GM12878 (cell line): ENCODE measurements around the gene INPP4B. TPM values are rescaled to one million over a fixed set of nuclear protein-coding genes. Genes with fewer than 3 reads are reported as not detected.

Source experiments
- ATAC-seq: fragments of 200-7000 bp; cut with Tn5 transposase; 3 replicates; pipeline ENCODE4 v1.9.1; 2020; ENCODE audit warnings: mild to moderate bottlenecking, moderate library complexity
- BruUV-seq: library from RNA; stranded (reverse); fragments of 400-500 nt; replicated peaks from 2 replicates; lab custom pipeline; 2021; lab: Mats Ljungman, UMichigan
- CTCF ChIA-PET: fragments of 300-600 bp; sonication (Branson Sonifier 250); formaldehyde crosslinking; extraction: SDS; loops from one replicate; lab custom pipeline; 2021; ENCODE audit warnings: inconsistent platforms; lab: Yijun Ruan, JAX
- POLR2A ChIA-PET: fragments of 350-600 bp; formaldehyde crosslinking; extraction: SDS; loops from one replicate; lab custom pipeline; 2021; ENCODE audit warnings: inconsistent platforms; lab: Charles Lee
- RAD21 ChIA-PET: fragments of 300-600 bp; sonication (Branson Sonifier 250); formaldehyde crosslinking; loops from one replicate; lab custom pipeline; 2023; ENCODE audit warnings: antibody characterized with exemption; ENCODE audit not compliant: unreplicated experiment; lab: Charles Lee
- SMC1A ChIA-PET: fragments of 300-600 bp; sonication (Branson Sonifier 250); formaldehyde crosslinking; loops from one replicate; lab custom pipeline; 2023; ENCODE audit not compliant: unreplicated experiment, uncharacterized antibody; lab: Charles Lee
- DNase-seq: peaks from one replicate; pipeline ENCODE4 v3.0.0-alpha.2; 2011; ENCODE audit warnings: low read depth, low spot score
- FAIRE-seq: peaks from 3 replicates; lab custom pipeline; 2011; peaks lifted over from hg19 to GRCh38; lab: Jason Lieb, UNC
- H2AFZ ChIP-seq: 2 replicates; pipeline ENCODE4 v1.6.0; 2011; ENCODE audit warnings: low read depth, low read length, control low read depth; ENCODE audit not compliant: control insufficient read depth
- H3K27ac ChIP-seq: 2 replicates; pipeline ENCODE4 v1.5.1; 2011; ENCODE audit warnings: control low read depth; ENCODE audit not compliant: control insufficient read depth, insufficient read depth
- H3K27me3 ChIP-seq, 2 experiments: replicated peaks in 1 of 2; 2 replicates each; pipeline versions ENCODE4 v1.6.0 to v1.6.1; 2011; ENCODE audit warnings: low read length in 1 of 2; ENCODE audit not compliant: control insufficient read depth in 2 of 2, insufficient read depth in 2 of 2
- H3K36me3 ChIP-seq, 2 experiments: 2 replicates each; pipeline ENCODE4 v1.5.1; 2011; ENCODE audit warnings: low read length in 1 of 2; ENCODE audit not compliant: control insufficient read depth in 2 of 2, insufficient read depth in 2 of 2
- H3K4me1 ChIP-seq: 2 replicates; pipeline ENCODE4 v1.6.1; 2011; ENCODE audit warnings: mild to moderate bottlenecking, low read length, moderate library complexity, mixed read lengths; ENCODE audit not compliant: control insufficient read depth, insufficient read depth
- H3K4me2 ChIP-seq: 2 replicates; pipeline ENCODE4 v1.6.0; 2011; ENCODE audit warnings: control low read depth; ENCODE audit not compliant: control insufficient read depth, insufficient read depth
- H3K4me3 ChIP-seq: fragments of 200-600 bp; sonication (generic); 2 replicates; pipeline ENCODE4 v1.5.1; 2016
- H3K79me2 ChIP-seq: 2 replicates; pipeline ENCODE4 v1.6.0; 2011; ENCODE audit warnings: low read length; ENCODE audit not compliant: control insufficient read depth, insufficient read depth
- H3K9ac ChIP-seq: 2 replicates; pipeline ENCODE4 v1.8.0; 2011; ENCODE audit warnings: low read length, control low read depth, mixed read lengths; ENCODE audit not compliant: control insufficient read depth, insufficient read depth
- H3K9me3 ChIP-seq: replicated peaks from 3 replicates; pipeline ENCODE4 v1.5.1; 2011; ENCODE audit warnings: mild to moderate bottlenecking, low read length; ENCODE audit not compliant: control insufficient read depth, insufficient read depth
- H4K20me1 ChIP-seq: 2 replicates; pipeline ENCODE4 v1.6.0; 2011; ENCODE audit not compliant: control insufficient read depth, insufficient read depth
- CBX5 ChIP-seq: sonication (generic); IDR thresholded peaks from 2 replicates; pipeline ENCODE4 v1.6.1; 2016; ENCODE audit warnings: low read depth, moderate library complexity, mild to moderate bottlenecking, inconsistent platforms
- CREB1 ChIP-seq: IDR thresholded peaks from 2 replicates; pipeline ENCODE4 v1.6.1; 2012; ENCODE audit warnings: low read depth, mild to moderate bottlenecking, inconsistent platforms
- CTCF ChIP-seq, 3 experiments: IDR thresholded peaks in 2 of 3; conservative IDR thresholded peaks in 1 of 3; 2 replicates each; pipeline ENCODE4 v1.5.1; 2011; ENCODE audit warnings: low read depth in 3 of 3, low read length in 3 of 3, mild to moderate bottlenecking in 3 of 3, control low read depth in 2 of 3, moderate library complexity in 2 of 3, inconsistent platforms in 1 of 3, mixed read lengths in 1 of 3; ENCODE audit not compliant: control insufficient read depth in 2 of 3, insufficient read depth in 1 of 3; ENCODE audit errors: extremely low read depth in 1 of 3
- EGR1 ChIP-seq, 2 experiments: IDR thresholded peaks; 1 replicate in 1 of 2; 2 replicates in 1 of 2; pipeline ENCODE4 v1.6.1; 2011 to 2012; ENCODE audit warnings: low read depth in 2 of 2, low read length in 2 of 2, borderline replicate concordance in 1 of 2, mild to moderate bottlenecking in 1 of 2, moderate library complexity in 1 of 2
- ETV6 ChIP-seq, 2 experiments: fragments of 450-650 bp in 1 of 2; IDR thresholded peaks in 1 of 2; conservative IDR thresholded peaks in 1 of 2; 2 replicates each; pipeline ENCODE4 v1.6.1; 2014; ENCODE audit warnings: antibody characterized with exemption in 1 of 2, borderline replicate concordance in 1 of 2, low read depth in 1 of 2, mild to moderate bottlenecking in 1 of 2, moderate library complexity in 1 of 2
- IKZF2 ChIP-seq, 2 experiments: fragments of 450-650 bp; IDR thresholded peaks; 2 replicates each; pipeline ENCODE4 v1.6.1; 2017; ENCODE audit warnings: mild to moderate bottlenecking in 2 of 2, moderate library complexity in 2 of 2
- MEF2A ChIP-seq: IDR thresholded peaks from 2 replicates; pipeline ENCODE4 v1.6.1; 2011; ENCODE audit warnings: low read depth, mild to moderate bottlenecking, low read length, moderate library complexity; ENCODE audit not compliant: insufficient read depth
- MXI1 ChIP-seq: fragments of 150-350 bp; IDR thresholded peaks from 2 replicates; pipeline ENCODE4 v1.6.1; 2011; ENCODE audit warnings: low read depth, mild to moderate bottlenecking, inconsistent platforms, low read length, improper control_type of control experiment
- NR2C1 ChIP-seq: fragments of 450-650 bp; IDR thresholded peaks from 2 replicates; pipeline ENCODE4 v1.6.1; 2017; ENCODE audit warnings: antibody characterized with exemption, mild to moderate bottlenecking, moderate library complexity
- NRF1 ChIP-seq: conservative IDR thresholded peaks from 2 replicates; pipeline ENCODE4 v1.6.1; 2011; ENCODE audit warnings: mild to moderate bottlenecking, low read depth, low read length, improper control_type of control experiment
- POLR2AphosphoS2 ChIP-seq: IDR thresholded peaks from 2 replicates; pipeline ENCODE4 v1.6.1; 2011; ENCODE audit warnings: low read depth, mild to moderate bottlenecking, low read length, improper control_type of control experiment, moderate library complexity
- PRDM15 ChIP-seq: fragments of 450-650 bp; formaldehyde crosslinking; IDR thresholded peaks from 2 replicates; pipeline ENCODE4 v1.4.0; 2020; ENCODE audit warnings: mild to moderate bottlenecking, moderate library complexity
- RFX5 ChIP-seq: IDR thresholded peaks from 2 replicates; pipeline ENCODE4 v1.6.1; 2011; ENCODE audit warnings: low read depth, low read length, improper control_type of control experiment
- SMC3 ChIP-seq: IDR thresholded peaks from 2 replicates; pipeline ENCODE4 v1.6.1; 2011; ENCODE audit warnings: low read length, improper control_type of control experiment, borderline replicate concordance
- SREBF2 ChIP-seq: IDR thresholded peaks from 2 replicates; pipeline ENCODE4 v1.6.1; 2012; ENCODE audit warnings: mild to moderate bottlenecking, low read length
- TCF3 ChIP-seq: IDR thresholded peaks from 2 replicates; pipeline ENCODE4 v1.6.1; 2012; ENCODE audit warnings: low read depth, mild to moderate bottlenecking, low read length, borderline replicate concordance; ENCODE audit not compliant: insufficient read depth
- WRNIP1 ChIP-seq: IDR thresholded peaks from 2 replicates; pipeline ENCODE4 v1.6.1; 2011; ENCODE audit warnings: low read depth, low read length, improper control_type of control experiment, borderline replicate concordance
- ZBED1 ChIP-seq: IDR thresholded peaks from 2 replicates; pipeline ENCODE4 v1.6.1; 2016; ENCODE audit warnings: borderline replicate concordance
- ZNF24 ChIP-seq: fragments of 450-650 bp; IDR thresholded peaks from 2 replicates; pipeline ENCODE4 v1.6.1; 2017; ENCODE audit warnings: antibody characterized with exemption, mild to moderate bottlenecking
- WGBS: methylation state at CpG from one replicate; pipeline ENCODE4 v1.1.6; 2016; ENCODE audit warnings: low lambda C conversion rate; ENCODE audit not compliant: insufficient replicate concordance, insufficient coverage; ENCODE audit errors: missing lambda C conversion rate; 5-methylcytosine and 5-hydroxymethylcytosine counted together
- in situ Hi-C: fragments of 300-500 bp; cut with MboI; formaldehyde crosslinking; loops from 9 replicates; pipeline ENCODE4 v1.14.3; 2018; ENCODE audit warnings: mixed read lengths
- intact Hi-C: fragments of 100-400 bp; cut with micrococcal nuclease; formaldehyde crosslinking; loops from one replicate; pipeline ENCODE4 v1.14.2; 2022; ENCODE audit not compliant: unreplicated experiment
- polyA plus RNA-seq, 11 experiments: library from polyadenylated mRNA; depleted of rRNA in 4 of 11; unstranded in 6 of 11; stranded (reverse) in 5 of 11; fragments of >200 nt; fragmentation: Nextera tagmentation in 4 of 11; fragmentation: Illumina TruSeq in 1 of 11; extraction: Ambion mirVana in 4 of 11; extraction: Trizol in 1 of 11; gene quantifications; 1 replicate in 1 of 11; 2 replicates in 10 of 11; pipeline versions ENCODE4 v1.2.1 to v1.2.3, GENCODE V29; 2011 to 2016; ENCODE audit warnings: inconsistent platforms in 2 of 11, missing spikeins in 2 of 11, low read depth in 1 of 11
- total RNA-seq, 4 experiments: library from RNA; depleted of rRNA in 3 of 4; stranded (reverse); fragments of >200 nt in 3 of 4; fragmentation: Illumina TruSeq in 1 of 4; extraction: Trizol in 1 of 4; gene quantifications; 2 replicates each; pipeline versions ENCODE4 v1.2.1 to v1.2.3, GENCODE V29; 2013 to 2021

Gene INPP4B
- total and polyA plus RNA-seq, 10 of the 15 experiments (the other 5 are each of a cell fraction or from before 2014, with no cell fraction given), result 0.53 to 11.2 (median 0.95) TPM

GRCh38 chr4:142452161-142452855 lies 393.8 kb downstream of the INPP4B start:
- Histone ChIP-seq H4K20me1 (no peaks in the 10 kb centered on the region), H3K9ac (no peak overlapping the region), H3K4me3 (no peak overlapping the region), H3K4me2 (no peak overlapping the region), H3K9me3 (no peaks in the 10 kb centered on the region), H3K36me3 (no peaks in the 10 kb centered on the region), H3K4me1 (no peaks in the 10 kb centered on the region), H3K79me2 (no peaks in the 10 kb centered on the region), H3K27me3 (no peaks in the 10 kb centered on the region), H2AFZ (no peak overlapping the region), H3K27ac (no peak overlapping the region)
- BruUV-seq, result no TSS peak
- intact Hi-C loops, result no loop called here
- TF ChIP-seq CREB1 (no peak), CTCF (IDR thresholded peaks at IDR 0.05 in 2 of 3, conservative IDR thresholded peaks at IDR 0.05 in 1 of 3; ENCODE audit: control insufficient read depth in 2 of 3, extremely low read depth in 1 of 3, insufficient read depth in 1 of 3, low read depth in 3 of 3, low read length in 3 of 3) (no peak), RFX5 (no peak), WRNIP1 (no peak), SREBF2 (no peak), ZBED1 (no peak), NR2C1 (no peak), POLR2AphosphoS2 (no peak), NRF1 (no peak), MXI1 (no peak), EGR1 (IDR thresholded peaks at IDR 0.05; ENCODE audit: borderline replicate concordance in 1 of 2, low read depth in 2 of 2, low read length in 2 of 2) (no peak), SMC3 (no peak), TCF3 (no peak), IKZF2 (IDR thresholded peaks at IDR 0.05) (no peak), ZNF24 (no peak), CBX5 (no peak), ETV6 (conservative IDR thresholded peaks at IDR 0.05 in 1 of 2, IDR thresholded peaks at IDR 0.05 in 1 of 2; ENCODE audit: borderline replicate concordance in 1 of 2, low read depth in 1 of 2) (no peak), PRDM15 (CRISPR knock-in tag) (no peak), MEF2A (no peak)
- SMC1A ChIA-PET, result interaction anchor here (0.7 to 1.8 kb wide), 9 partner anchors 11 to 272 kb away, joined by 3 to 7 read pairs (median 4); no protein-coding TSS in a partner anchor
- RAD21 ChIA-PET, result interaction anchor here (1.0 to 1.4 kb wide), 3 partner anchors 20 to 74 kb away, joined by 3 read pairs; no protein-coding TSS in a partner anchor
- DNase-seq, result no peak
- no peak for FAIRE-seq
- WGBS, result 8% methylated on average over 6 of the region's 6 CpGs
- CTCF ChIA-PET, result interaction anchor here (1.0 to 1.2 kb wide), 2 partner anchors 85 to 389 kb away, joined by 3 read pairs; no protein-coding TSS in a partner anchor
- POLR2A ChIA-PET, result interaction anchor here (0.6 to 1.6 kb wide), 2 partner anchors 107 to 115 kb away, joined by 4 to 7 read pairs; no protein-coding TSS in a partner anchor
- in situ Hi-C loops, result no loop called here
- ATAC-seq, result peak; percentile 40
